ENCODE data around the gene SMG6.
A peak's percentile ranks its signal among the peaks of the same experiment; 100 is the strongest.

The SMG6 gene

DNA sequence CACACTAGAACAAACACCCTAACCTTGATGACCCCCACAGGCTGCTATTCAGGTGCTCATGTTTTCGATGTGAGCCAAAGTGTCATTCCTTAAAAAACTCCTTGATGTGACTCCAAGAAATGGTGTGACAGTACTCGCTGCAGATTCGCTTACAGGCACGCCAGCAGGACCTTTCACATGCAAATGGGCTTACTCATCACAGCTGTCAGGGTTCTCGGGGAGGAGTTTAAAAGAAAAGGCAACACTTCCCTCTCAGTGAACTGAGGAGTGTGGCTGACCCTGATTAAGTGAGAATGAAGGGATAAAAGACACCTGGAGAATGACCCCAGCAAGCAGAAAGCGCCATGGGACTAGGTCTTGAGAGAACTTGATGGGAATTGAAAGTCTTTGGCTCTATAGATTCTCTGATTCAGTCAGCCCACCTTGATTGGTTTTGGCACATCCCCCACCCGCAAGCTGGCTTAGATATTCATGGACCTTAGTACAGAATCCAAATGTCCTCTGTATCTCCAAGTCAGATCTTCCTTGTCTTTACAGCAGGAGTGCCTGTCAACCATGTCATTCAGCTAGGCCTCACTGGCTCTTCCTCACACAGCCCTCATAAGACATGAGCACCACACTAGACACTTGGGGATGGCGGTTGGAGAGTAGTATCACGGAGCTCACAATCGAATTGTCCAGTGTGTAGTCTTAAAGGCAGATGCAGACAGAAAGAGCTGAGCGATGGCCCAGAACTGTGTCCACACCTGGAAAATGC is 166.1 kb downstream of the SMG6 start:
- no peak for DNase-seq

DNA sequence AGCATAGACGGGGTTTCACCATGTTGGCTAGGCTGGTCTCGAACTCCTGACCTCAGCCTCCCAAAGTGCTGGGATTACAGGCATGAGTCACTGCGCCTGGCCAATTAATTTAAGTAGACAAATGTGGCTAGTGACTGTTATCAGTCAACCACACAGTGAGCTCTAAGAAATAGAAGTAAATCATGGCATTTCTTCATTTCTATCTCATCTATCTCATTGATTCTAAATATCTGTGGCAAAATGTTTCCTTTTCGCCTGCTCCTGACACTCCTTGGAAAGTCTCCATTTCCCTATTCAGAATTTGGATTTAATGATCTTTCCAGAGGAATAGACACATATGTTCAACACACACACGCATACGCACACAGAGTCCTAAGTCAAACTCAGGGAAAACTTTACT is 167.3 kb downstream of the SMG6 start:
- no peak for DNase-seq

DNA sequence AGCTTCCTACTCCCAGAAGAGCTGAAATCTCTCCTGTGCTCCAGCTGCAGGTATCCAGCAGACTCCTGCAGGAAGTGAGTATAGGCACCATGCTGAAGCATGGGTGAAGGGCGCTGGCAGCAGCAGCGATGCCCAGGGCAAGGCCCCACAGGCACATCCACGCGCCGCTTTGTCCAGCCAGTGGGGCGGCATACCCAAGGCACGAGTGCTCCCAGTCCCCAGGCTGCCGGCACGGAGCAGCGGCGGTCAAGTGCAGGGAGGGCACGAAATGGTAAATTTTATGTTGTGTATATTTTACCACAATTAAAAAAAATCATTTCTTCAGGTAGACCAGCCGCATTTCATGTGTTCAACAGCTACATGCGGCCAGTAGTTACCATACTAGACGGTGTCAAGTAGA is 175.6 kb downstream of the SMG6 start:
- DNase-seq: no peak

DNA sequence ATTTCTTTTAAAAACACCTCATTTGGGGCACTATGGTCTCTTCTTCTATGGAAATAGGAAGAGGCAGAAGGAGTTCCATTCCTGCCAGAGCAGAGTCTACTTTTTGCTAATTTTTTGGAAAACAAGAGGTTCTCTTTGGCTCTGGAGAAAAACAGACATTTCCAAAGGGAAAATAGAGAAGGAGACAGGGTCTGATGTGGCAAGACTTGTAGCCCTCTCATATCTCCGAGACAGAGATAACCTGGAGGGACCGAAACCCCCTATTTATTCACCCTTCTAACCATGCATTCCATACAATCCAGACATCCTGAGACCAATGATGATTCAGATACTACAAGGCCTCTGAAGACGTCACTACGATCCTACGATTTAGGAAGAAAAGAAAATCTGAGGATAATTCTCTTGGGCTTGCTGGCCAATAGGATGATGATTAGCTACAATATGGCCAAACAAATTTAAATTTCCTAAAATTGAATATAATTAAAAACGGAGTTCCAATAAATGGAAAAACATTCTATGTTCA is 178.5 kb downstream of the SMG6 start:
- DNase-seq: no peak

DNA sequence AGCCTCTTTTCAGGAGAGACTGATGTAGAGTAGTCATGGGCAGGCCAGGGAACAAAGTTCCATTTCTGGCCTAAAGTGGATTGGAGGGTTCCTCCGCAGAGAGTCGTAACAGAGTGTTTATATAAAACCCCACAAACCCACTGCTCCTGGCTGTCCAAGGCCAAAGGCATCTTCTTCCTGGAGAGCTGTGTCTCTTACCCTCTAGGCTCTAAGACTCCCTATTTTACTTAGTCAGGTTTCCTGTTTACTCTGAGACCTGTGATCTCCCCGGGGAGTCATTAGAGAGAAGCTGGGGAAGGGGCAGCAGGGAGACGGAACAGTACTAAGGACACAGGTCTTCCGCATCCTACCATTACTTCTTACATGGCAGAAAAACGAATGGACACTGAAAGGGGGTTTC is 179.2 kb downstream of the SMG6 start:
- no peak for DNase-seq

DNA sequence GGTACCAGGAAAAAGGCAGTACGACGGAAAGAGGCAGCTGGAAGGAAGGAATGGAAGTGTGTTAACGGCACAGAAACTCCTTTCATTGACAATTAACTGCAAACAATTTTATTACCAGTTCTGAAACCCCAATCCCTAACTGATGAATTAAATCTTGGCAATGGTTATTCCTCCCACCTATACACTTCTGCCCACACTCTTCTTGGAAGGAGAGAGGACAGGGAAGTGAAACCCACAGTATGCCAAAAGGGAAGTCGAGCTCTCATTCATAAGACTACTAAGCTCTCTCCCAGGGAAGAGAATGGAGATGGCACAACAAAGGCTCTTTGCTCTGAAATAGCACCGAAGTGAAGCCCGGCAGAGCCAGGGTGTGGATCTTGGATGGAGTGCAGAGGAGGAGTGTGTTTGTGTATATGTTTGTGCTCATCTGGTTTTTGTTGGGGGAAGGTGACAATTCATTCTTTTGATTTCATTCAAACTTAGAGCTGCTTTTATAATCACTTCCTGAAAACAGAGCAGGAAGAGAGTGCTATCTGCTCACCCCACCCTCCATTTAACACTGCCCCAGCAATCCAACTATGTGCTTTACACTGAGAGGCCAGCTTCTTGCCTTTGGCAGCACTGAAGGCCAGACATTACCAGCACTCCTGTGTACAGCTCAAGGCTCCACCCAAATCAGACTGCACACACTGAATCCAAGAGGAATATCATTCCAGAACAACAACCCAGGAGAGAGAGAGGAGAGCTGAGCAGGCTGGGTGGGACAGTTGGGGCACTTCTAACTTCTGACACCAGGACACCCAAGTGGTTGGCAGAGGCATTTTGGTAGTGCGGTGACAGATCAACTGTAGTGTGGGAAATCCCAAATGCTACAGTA is 180.0 kb downstream of the SMG6 start:
- DNase-seq: no peak

DNA sequence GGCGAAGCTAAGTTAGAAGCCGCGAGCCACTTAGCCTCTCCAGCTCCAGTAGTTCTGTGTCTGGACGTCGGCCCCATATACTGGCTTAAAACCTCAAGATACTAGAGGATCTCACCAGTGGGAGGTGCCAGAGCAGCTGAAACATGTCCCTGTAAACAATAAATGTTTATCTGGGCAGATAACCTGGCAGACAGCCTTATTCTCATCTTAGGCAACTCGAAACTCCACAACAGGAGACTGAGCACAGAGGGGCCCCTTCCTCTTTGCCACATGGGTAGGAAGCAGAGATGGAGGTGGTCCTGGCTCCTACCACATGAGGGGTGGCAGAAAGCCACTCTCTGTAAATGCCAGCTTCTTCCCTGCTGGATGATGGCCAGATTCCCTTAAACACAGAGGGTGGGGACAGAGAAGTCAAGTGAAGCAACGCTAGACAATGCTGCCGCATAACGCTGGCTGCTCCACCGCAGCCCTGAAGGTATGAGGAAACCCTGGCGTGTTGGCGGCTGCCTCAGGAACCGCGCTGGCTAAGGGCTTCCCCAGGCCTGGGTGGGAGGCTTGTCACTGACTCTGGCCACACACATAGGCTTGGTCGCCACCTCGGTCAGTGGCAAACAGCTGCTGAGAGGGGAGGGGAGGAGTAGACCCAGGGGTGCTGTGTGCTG is 180.8 kb downstream of the SMG6 start:
- no peak for DNase-seq

DNA sequence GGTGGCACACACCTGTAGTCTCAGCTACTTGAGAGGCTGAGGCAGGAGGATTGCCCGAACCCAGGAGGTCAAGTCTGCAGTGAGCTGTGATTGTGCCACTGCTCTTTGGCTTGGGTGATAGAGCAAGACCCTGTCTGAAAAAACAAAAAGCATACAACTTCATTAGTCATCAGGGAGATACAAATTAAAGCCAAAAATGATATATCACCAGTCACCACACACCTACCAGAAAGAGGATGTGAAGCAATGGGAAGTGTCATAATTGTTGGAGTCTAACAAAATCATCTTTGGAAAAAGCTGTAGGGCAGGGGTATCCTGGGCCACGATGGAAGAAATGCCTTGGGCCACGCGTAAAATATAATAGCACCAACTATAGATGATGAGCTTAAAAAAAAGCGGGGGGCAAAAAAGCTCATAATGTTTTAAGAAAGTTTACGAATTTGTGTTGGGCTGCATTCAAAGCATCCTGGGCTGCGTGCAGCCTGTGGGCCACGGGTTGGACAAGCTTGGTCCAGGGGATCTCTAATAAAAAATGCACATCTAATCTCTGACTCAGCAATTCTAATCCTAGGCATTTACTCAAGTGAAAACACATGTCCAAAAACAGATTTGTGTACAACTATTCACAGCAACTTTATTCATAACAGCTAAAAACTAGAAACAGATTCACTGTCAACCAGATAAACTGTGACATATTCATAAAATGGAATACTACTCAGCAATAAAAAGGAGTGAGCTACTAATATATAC is 182.8 kb downstream of the SMG6 start:
- DNase-seq: no peak

DNA sequence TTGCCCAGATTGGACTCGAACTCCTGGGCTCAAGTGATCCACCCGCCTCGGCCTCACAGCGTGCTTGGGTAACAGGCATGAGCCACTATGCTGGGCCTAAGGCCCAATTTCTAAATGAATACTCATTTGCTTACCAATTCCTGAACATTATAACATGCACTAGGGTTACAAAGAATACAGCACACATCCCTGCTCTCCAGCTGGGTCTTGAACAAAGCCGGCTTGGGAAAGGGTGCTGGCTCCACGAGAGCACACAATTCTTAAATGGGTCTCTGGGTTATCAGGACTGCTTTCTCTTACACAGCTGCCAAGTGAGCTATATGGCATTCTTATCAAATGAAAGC is 190.3 kb downstream of the SMG6 start:
- no peak for DNase-seq

DNA sequence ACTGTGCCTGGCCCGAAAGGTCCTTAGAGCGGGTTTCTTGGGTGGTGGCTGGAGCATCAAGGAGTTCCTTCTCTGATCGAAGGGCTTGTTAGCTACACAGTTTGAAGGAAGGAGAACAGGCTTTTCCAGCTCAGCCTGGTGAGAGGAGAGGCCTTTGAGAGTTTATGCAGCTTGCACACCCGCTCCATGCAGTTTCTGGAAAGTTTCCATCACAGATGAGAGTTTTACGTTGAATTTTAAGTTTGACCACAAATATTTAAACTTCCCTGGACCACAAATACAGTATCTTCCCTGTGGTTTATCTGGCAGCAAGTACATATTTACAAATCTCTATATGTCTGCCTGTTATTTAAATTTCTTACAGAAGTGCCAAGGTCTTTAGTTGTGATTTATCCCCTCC is 191.9 kb downstream of the SMG6 start:
- no peak for DNase-seq

DNA sequence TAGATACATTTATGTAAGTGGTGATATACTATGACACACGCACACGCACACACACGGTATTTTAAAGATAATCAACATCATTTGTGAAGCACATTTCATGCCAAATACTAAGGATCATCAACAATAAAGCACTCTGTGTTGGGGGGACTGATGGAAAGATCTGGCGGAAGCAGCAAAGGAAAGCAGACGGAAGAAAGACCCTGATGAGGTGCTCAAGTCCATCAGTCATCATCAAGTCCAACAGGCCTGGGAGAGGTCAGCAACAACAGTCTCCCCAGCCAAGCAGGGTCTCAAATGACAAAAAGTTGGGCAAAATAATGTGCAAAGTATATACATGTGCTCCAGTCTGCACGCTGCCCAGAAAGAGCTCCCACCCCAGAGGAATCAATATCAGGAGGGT is 193.1 kb downstream of the SMG6 start:
- DNase-seq: no peak

DNA sequence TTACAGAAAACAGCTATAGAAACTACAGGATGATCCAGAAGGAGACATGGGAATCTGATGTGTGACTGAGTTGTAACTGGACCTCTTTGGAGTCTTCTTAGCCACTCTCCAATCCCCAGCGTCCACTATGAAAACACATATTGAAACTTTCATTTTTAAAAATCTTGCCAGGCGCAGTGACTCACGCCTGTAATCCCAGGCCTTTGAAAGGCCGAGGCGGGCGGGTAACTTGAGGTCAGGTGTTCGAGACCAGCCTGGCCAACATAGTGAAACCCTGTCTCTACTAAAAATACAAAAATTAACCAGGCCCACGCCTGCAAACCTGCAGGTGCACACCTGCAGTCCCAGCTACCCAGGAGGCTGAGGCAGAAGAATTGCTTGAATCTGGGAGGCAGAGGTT is 195.4 kb downstream of the SMG6 start:
- no peak for DNase-seq

DNA sequence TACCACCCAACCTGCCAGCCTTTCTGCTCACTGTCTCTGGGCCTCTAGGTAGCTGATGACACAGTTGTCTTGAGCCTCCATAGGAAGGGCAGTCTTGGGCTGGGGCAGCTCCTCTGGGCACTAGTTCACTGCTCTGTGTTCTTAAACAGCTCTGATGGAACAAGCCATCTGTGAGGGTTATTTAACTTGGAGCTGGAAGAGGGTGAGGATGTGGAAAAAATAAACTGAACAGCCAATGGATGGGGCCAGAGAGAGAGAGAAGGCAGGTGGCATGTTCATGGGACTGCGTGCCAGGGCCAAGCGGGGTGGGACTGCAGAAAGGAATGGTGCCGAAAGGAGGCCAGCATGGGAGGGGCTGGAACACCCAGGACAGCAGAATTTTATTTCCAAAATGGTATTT is 196.1 kb downstream of the SMG6 start:
- DNase-seq: no peak

DNA sequence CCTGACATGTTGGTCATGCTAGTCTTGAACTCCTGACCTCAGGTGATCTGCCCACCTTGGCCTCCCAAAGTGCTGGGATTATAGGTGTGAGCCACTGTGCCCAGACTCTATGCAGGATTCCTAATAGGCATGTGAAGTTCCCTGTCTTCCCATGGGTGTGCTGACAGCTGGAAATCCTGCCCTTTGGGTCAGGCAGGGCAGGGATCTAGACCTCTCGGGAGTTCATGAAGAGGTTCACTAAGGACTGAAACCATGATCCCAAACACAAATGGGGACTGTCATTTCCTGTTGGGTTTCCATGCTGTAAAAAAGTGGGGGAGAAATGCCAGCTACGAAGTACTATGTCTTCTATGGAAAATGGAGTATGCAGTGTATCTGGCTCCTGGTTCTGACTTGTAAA is 196.5 kb downstream of the SMG6 start:
- DNase-seq: no peak

DNA sequence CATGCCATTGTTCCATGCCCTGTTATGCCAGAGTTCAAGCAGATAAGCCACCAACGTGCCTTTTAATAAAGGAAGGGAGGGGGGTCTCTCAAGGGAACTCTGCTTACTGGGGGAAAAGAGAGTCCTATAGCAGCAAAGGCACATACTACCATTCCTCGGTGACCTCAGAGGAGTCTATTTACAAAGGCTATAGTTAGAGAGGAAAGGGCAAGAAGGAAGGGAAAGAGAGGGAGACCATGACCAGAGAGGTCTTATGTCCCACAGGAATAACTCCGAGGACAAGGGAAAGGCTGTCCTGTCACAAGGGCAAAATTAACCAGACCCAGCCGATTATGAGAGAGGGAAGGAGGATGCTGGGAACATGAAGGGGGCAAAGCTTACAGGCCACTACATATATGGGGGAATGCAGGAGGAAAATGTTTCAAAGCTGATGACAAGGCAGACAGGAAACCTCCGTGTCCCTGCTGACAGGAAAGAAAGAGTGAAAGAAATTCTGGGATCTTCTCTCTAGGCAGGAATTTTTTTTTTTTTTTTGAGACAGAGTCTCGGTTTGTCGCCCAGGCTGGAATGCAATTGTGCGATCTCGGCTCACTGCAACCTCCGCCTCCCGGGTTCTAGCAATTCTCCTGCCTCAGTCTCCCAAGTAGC is 197.2 kb downstream of the SMG6 start:
- DNase-seq: no peak

DNA sequence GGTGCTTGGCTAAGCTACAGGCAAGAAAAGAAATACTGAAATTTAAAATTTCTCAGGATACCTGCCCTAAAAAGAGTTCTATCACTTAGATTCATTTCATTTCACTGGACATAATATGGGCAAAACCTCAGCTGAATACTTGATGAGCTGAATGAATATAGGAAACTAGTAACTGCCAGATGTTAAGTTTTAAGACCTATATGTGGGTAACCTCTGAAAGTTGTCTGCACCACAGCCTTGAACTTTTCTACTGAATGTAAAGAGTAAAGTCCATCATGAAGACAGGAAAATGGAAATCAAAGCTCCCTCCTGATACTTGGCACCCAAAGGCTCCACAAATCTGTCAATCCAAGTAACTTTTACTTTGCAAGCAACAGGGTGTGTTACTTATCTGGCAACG is 197.9 kb downstream of the SMG6 start:
- DNase-seq: no peak

DNA sequence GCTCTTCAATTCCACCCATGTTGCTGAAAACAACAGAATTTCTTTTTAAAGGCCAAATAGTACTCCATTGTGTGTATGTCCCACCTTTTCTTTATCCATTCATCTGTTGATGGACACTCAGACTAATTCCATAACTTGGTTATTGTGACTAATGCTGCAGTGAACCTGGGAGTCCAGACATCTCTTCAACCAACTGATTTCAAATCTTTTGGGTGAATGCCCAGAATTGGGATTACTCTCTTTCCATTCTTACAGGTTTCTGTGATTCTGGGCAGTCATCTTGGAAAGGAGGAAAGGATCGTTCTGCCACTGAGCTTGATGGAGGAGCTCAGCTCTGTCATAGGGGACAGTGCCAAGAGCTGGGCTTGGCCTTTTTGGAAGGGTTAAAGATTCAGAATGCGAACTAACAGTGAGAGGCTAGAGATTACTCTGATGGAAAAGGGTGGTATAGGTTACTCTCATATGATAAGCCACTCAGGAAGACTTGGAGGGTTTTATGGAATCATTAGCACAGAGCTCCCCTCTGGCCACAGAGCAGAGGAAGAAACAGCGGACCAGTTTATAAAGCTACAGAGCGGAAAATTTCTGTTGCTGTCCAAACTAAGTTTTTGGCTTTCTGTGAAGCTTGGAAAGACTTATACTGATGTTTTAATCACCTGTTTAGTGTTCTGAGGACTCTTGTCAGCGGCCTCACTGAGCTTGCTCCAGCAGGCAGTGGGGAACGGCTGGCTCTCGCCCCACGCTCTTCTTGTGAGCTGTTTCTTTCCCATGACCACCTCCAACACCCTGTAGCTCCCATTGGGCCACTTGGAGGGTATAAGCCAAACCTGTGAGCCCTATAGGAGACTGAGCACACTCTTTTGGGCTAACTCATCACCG is 200.4 kb downstream of the SMG6 start:
- DNase-seq: no peak

DNA sequence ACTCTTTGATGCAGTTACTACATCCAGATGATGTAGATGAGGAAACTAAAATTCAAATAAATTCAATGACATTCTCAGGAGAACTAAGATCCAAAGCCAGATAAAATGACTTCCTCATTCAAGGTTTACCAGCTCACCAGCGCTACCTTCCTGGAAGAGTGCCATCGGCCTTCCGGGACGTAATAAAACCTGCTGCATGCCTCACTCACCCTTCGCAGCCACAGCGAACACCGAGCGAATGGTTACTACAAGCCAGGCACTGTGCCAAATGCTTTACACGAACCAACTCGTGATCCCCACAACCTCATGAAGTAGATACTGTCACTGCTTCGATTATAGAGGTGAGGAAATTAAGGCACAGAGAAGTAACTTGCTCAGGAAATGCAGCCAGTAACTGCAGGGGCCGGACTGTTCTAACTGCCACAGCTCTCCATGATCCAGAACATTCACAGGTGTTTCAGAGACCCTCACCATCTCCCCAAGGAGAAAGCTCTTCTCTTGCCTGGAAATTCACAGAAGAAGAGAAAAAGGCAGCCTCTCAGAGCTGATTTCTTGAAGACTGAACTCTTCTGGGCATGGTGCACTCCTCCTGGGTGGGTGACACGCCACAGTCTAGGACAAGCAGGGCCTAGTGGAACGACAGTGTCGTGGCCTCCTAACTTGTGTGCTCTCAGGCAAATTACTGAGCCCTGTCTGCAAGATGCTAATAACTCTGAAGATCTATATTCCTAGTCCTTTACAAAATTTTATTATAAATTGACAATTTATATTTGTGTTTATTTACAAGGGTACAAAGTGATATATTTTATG is 201.9 kb downstream of the SMG6 start:
- DNase-seq: peak; percentile 57

DNA sequence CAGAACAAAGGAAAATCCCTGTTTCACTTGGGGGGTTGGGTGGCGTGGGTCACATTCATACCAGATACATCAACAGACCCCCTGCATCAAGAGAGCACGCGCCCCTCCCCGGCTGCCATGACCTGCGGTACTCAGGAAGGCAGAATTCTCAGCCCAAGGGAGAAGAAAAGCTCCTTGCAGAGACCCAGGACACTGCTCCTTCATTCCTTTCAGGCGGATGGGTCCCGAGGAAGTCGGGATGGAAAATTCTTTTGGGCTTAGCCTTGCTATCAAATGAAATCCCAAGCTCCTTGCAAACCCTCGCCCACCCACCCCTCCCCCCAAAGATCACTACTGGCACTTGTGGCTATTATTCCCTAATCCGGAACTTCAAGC is 208.1 kb downstream of the SMG6 start:
- DNase-seq: no peak

DNA sequence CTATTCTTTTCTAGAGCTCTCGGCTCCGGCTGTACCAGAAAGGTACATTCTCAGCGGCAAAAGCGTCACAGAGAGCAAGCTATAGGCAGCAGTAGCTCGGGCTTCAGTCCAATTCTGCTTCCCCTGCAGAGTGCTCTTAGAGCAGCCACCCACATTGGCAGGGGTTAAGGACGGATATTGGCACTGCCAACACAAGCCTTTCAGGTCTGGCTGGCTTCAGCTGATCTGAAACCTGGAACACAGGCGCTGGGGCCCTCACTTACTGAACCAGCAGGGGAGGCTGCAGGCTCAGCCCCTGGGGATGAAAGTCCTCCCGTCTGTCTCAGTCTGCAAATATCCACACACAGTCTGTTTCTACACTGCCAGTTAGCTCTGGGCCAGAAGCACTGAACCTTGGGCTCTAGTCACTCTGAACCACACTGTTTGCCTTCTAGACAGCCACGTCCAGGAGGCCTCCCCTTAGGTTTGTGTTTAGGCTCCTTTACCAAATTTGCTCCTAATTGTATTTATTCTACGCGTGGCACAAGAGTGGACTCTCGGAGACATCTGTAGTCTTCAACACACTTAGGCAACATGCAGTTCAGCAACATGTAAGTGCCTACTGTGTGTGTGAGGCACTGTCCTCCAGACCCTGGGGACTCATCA is 208.6 kb downstream of the SMG6 start:
- no peak for DNase-seq
